Activated T-helper 1 cell treated with Interleukin-2 at 50 U/mL for 16 hours (primary cell): ENCODE data around the gene AOX1.
A peak's percentile ranks its signal among the peaks of the same experiment; 100 is the strongest.
"Not testable (repeated sequence)": the region's sequence is repeated elsewhere in the genome, so short reads cannot be mapped to it uniquely, and the experiment has no call there.

ENCODE experiments used
- DNase-seq: peaks from one replicate; pipeline ENCODE4 v3.0.0-alpha.2; 2020; ENCODE audit warnings: low read depth

The AOX1 gene

DNA sequence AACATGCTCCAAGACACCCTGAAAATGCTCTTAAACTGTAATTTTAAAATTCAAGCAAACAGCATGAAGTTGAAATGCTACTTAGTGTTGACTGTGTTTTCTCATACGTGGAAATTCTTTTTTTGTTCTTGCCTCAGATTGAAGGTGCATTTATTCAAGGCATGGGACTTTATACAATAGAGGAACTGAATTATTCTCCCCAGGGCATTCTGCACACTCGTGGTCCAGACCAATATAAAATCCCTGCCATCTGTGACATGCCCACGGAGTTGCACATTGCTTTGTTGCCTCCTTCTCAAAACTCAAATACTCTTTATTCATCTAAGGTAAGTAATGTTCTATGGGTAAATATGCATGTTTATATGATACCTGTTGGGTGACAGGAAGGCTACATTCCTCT is 82.7 kb downstream of the AOX1 start:
- DNase-seq = no peak

DNA sequence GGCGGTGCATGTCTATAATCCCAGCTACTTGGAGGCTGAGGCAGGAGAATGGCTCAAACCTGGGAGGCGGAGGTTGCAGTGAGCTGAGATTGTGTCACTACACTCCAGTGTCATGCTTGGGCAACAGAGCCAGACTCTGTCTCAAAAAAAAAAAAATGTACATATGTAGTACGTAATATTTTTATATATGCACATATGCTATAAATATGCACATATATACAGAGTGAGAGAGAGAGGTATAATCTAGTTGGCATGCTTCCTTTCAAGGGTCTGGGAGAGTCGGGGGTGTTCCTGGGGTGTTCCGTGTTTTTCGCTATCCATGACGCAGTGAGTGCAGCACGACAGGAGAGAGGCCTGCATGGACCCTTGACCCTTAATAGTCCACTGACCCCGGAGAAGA is 83.5 kb downstream of the AOX1 start:
- no peak for DNase-seq

DNA sequence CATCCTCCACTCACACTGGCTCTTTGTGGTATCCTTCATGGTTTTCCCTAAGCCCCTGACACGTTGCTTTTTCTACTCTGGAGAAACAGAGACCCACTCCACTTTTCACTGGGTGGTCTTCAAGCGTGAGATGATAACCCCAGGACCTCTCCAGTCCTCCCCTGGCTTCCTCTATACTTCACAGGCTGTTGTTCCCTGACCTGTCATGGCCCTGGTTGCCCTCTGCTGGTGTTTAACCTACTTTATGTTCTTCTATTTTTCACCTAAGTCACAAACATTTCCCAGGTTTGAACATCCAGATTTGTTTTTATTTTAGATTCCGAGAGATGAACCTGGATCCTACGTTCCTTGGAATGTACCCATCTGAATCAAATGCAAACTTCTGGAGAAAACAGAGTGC is 84.5 kb downstream of the AOX1 start:
- no peak for DNase-seq

DNA sequence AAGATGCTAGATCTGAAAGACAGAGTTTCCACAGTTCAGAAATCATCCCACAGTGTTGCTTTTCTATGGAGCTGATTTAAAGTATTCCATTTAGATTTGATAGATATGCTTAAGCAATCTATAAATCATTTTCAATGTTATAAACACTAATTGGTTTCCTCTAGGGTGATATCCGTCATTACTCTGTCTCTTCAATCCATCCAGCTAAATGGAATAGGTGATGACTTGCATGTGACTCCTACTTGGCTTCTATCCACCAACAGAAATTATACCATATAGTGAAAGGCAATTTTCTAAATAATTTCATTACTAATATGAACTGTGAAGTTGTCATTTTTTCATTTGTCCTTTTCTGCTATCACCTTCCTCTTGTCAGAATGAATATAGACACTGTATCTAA is 84.9 kb downstream of the AOX1 start:
- no peak for DNase-seq

DNA sequence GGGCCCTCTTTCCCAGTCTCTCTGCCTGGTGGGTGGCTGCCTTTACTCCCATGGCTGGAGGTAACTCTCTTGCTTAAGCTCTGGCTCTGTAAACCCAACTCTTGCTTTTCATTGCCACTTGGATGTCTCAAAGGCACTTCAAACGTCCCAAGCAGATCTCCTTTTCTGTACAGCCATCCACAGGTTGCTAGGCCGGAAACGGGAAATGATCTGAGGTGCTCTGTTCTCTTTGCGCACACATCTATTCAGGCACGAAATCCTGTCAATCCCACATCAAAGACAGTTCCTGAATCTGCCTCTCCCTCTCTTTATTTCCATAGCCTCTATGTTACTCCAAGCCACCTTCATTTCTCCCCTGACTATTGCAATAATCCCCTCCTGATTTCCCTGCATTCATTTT is 87.4 kb downstream of the AOX1 start:
- no peak for DNase-seq

DNA sequence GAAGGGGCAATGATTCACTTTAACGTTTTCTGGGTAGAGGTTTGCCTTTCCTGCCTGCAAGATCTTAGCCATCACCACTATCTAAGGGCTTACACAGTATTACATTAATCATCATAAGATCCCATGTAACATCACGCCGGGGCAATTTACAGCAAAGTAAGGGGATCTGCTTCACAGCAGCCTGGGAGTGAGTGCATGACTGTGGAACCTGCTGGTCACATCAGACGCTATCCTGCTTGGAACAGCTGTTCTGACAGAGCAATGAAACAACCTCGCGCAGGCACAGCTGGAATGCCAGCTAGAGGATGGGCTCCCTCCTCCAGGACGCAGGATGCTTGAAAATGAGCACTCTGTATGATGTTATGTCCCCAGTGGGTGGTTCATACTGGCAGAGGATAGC is 89.0 kb downstream of the AOX1 start:
- DNase-seq = no peak

DNA sequence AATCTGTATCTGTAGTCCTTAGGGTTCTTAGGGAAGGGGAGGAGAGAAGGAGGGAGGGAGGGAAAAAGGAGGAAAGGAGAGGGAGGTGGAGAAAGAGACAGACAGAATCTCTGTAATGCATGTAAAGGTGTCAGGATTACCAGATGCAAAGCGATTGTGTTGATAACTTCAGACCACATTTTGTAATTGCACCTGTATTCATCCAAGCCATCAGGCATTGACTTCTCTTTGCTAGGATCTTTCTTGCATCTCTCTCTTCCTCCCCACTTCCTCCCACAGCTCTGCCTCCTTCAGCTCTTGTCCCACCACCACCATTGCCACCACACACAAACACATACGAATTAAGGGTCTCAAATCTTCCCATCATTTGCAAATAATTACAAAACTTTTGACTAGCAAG is 91.4 kb downstream of the AOX1 start:
- DNase-seq = no peak

DNA sequence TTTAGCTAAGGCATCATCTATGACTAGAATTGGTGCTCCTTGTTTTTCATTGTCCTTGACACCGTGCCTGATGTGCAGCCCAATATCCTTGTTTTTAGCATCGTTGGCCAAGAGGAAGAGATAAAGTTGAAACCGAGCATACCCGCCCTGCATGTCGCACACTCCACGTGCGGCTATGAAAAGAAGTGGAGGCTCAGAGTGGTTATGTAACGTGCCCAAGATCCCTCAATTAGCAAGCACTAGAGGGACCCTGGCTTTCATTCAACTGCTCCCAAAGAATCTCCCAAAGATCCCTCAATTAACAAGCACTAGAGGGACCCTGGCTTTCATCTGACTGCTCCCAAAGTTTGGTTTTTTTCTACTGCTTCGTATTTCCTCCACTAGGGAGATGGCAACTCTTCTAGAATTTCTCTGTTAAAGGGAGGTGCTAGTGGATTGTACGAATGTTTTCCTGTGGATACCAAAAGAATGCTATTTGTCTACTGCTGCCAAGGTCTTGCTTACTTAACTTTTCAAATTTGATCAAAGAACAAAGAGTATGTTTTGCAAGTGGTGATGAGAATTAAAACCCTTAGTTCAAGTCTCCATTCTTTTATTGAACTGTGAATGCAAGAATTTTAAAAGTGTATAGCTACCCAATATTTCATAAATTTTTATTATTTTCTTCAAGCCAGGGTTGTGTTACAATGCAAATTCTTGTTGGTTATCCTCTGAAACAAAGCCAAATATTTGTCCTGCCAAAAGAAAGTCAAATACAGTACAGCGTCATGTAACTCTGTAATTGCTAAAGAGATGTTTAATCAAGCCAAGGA is 92.1 kb downstream of the AOX1 start:
- DNase-seq = no peak

DNA sequence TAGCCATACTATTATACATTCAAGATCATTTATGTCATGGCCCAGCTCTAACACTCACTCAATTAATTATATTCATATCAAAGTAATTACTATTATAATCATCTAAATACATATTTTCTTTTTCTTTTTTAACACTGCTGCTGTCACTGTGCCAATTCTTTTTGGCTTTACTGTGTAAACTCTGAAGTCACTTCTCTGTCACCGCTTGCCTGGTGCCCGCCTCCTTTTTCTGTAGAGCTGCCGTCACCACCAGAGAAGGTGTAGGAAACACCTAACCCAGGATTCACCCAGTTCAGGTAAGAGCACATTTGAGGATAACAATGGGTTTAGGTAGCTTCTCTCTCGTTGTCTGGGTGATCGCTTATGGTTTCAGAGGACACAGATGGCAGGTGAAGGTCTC is 93.3 kb downstream of the AOX1 start:
- no peak for DNase-seq

DNA sequence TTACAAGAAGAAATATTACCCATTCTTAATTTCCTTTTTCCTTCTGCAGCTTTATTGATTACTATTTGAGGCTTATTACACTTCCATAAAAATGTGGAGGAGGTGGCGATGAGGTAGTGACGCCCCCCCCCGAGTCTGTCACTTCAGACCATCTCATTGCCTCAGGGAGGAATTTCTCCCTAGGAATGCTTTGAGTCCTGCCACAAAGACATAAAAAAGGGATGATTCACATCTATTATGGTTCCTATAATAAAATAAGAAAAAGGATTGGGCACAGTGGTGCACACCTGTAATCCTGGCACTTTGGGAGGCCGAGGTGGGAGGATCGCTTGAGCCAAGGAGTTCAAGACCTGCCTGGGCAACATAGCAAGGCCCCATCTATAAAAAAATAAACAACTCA is 93.7 kb downstream of the AOX1 start:
- DNase-seq = no peak

DNA sequence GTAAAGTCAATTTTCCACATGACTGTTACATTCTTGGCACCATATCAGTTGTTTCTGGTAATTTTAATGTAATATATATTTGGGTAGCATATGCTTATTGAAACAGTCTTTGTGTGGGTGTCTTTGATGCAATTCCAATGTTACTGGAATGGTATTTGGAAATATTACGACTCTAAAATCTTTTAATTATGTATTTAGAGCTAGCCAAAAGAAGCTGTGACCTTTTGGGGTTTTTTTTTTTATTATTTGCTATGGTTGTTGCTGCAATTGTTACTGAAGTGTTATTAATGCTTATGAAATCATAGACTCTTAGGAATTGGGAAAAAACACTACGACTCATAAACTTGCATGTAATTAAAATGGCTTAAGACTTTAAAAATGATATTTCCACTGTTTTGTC is 95.9 kb downstream of the AOX1 start:
- no peak for DNase-seq

DNA sequence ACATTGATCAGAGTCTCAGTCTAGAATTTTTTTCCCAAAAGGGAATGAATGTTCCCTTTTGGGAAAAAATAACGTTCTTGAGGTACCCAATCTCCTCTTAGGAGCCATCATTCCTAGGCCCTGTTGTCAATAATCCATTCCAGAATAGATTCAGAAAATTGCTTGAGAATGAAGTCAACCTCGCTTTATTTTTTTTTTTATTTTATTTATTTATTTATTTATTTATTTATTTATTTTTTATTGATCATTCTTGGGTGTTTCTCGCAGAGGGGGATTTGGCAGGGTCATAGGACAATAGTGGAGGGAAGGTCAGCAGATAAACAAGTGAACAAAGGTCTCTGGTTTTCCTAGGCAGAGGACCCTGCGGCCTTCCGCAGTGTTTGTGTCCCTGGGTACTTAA is 96.6 kb downstream of the AOX1 start:
- DNase-seq = not testable (repeated sequence)

DNA sequence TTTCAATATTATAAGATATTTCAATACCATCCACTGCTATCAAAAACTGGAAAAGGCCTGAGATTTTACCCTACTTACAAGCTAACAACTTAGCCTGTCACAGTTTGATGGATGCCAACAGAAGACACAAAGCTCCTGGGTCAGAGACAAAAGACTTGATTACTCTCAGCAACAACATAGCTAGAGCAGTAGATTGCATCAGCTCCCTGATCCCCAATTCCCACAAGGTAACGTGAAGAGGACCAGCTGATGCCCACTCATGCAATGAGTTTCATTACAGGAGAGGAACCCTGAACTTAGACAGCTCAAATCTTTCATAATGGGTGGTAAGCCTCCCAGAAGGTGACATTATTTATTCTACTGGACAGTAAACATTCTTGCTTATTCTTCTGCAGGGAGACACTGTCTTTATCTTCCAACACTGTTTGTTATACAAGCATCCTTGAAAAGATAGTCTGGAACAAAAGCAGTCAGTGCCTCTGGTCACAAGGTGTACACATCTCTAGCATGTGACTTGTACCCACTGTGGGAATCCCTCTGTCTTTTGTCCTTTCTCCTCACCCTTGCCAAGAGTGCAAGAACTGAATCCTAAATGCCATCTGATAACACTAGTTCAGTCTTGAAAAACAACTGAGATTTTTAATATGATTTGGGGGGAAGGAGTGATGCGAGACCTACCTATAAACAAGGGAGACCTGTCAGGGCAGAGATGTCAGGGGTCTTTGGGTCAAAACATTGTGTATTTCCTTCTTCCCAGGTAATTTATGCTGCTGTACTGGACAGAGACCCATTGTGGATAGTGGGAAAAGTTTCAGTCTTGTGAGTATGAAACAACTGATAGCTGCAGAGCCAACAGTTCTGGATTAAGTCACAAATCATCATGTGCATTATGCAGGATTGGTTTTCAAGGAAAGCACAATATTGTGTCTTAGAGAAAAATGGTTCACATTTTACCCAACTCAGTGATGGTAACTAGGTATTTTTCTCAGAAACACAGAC is 102.4 kb downstream of the AOX1 start:
- no peak for DNase-seq

DNA sequence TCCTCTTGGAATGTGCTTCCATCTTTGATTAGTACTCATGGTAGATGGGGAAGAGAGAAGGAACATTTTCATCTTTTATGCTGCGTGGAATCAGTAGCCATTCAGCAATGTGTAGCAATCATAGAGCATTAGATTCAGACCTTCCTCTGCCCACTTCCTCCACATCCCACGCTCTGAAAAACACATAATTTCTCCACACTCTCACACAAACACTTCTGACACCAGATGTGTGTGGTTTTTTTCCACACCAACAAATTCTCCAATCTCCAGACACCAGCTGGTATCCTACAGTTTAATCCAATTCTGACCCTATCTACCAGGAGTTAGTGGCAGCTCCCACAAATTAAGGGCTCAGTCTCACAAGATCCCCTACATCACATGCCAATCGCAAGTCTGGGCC is 103.3 kb downstream of the AOX1 start:
- no peak for DNase-seq

DNA sequence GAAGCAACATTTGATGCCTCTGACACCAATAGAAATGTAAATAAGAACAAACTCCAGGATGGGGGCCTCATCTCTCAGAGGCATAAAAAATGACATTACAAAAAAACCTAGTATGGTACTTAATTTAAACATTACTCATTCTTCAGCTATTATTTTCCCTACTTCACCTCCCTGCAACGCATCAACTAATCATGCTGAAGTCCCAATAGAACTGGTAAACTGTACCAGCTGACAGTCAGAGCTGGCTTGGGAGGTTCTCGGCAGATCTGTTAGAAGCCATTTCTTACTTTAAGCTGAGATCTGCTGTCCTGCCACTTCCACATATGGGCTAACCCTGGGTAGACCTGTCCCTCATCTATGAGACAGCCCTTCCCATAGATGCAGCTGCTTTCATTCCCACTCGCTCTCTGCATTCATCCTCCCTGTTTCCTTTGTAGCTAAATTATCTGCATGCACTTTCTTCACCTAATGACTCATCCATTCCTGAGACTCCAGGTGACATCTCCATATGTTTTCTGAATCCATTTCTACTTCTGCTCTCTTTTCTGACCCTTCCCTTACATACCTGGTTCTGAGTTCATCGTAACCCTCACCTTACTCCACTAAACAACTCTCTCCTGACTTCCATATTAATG is 108.1 kb downstream of the AOX1 start:
- DNase-seq = no peak

DNA sequence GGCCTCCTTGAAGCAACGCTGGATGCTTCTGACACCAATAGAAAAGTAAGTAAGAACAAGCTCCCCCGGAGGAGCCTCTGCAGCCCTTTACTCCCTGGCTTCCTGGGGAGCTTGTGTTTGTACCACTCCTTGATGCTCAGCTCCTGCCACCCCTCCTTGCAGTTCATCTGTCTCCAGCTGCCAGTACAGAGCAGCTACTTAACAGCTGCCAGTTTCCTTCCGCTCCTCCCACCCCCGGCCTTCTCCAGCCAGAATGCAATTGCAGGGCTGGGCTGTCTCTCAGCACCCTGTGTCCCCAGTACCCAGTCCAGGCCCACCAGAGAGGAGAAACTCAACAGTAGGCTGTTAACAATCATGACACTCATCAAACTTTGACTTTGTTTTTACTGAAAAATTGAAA is 109.4 kb downstream of the AOX1 start:
- no peak for DNase-seq

DNA sequence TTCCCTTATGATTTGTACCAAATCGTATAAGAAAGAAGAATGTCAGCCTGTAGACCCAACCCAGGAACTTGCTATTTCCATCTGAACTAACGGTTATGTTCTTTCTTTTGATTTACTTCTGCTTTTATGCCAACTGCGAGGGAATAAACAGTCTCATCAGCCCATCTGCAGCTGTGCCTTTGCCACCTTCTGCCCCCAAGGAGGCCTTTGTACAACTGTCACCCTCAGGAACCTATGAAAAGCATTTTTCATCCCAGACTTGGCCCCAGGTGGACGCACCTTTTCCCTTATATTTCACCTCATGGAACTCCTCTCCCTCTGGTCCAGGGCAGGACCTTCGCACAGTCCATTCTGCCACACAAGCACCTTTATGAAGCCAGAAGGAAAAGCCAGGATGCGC is 109.8 kb downstream of the AOX1 start:
- no peak for DNase-seq

DNA sequence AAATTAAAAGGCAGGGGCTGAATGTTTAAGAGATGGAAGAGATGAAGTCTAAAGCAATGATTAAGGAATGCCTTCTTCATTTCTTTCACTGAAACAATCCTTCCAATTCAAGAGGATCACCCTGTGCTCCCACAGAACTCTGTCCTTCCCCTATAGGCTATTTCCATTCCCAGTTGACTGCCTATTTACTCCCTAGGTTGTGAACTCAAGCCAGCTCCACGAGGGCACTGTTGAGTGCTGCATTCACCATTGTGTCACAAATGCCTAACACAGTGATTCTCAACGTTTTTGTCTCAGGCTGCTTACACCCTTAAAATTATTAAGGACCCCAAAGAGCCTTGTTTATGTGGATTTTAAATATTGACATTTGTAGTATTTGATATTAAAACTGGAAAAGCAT is 112.4 kb downstream of the AOX1 start:
- DNase-seq = no peak

DNA sequence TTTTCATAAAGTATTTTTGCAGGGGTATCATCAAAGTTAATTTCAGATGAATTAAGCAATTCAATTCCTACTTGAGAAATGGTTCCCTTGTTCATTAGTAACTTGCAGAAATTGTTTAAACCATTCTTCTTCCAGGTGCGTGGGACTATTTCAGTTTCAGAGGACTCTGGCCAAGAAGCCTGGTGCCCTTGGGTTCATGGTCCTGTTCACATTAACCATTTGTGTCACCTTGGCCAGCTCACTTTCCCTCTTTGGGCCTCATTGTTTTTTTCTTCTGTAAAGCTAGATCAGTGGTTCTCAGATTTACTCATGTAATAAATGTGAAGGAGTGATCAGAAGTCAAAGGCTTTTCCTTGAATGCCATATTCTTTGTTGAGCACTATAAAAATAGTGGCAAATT is 113.5 kb downstream of the AOX1 start:
- no peak for DNase-seq

DNA sequence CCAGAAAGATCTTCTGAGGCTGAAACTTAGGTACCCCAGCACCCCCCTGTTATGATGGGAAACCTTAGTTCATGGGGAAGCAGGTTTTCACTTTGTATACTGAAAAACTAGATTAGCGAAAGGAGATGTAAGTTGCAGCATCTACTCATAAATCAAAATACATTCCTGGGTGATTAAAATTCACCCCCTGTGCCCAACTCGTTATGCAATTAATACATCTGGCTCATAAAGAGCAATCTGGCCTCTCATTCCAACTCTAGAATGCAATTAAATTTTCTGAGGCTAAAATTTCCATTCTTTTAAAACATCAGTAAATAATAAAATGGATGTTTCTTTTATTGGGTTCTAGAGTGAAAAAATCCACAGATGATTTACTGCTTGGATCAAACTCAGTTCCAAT is 115.0 kb downstream of the AOX1 start:
- no peak for DNase-seq

DNA sequence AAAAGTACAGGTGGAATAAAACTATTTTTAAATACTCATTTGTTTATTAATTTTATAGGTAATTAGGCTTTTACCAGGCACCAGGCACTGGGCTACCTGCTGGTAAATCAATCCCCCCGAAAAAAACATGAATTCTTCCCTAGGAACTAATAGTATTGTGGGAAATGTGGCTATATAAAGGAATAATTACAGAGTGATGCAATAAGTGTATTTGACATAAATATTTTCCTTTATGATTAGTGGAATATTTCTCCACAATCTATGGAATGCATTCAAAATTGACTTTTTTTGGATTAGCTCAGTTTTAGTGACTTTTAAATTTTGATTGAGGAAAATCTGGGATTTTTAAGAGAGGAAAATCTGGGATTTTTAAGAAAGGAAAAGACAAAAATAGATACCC is 116.2 kb downstream of the AOX1 start:
- no peak for DNase-seq

DNA sequence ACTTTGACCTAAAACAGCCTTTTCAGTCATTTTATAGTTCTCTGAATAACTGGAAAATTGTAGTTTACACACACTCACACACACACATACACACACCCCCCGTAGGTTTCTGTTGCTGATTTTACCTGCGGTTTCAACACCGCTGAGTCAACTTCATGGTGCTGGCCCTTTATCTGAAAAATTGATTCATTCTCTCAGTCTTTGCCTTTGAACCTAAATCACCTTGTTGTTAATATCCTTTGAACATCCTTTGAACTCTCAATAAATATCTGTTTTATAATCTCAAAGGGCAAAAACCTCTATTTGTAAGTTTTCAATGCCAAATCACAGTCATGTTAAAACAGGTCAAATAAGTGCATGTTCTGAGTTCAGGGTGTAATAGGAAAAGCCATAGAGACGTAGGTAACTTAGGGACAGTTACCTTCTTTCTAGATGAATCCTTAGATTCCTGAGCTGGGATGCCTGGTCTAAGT is 116.9 kb downstream of the AOX1 start:
- peak; percentile 9 for DNase-seq
